ENCODE measurements around the gene ADD3.
"Not testable (repeated sequence)": the region's sequence is repeated elsewhere in the genome, so short reads cannot be mapped to it uniquely, and the experiment has no call there.

The ADD3 gene

GRCh38 chr10:110048781-110049180 is 41.0 kb downstream of the ADD3 start:
- H3K4me3 ChIP-seq (ENCODE audit: low read depth, low read length): no peak overlapping the region
- TF ChIP-seq, protein P1, sequence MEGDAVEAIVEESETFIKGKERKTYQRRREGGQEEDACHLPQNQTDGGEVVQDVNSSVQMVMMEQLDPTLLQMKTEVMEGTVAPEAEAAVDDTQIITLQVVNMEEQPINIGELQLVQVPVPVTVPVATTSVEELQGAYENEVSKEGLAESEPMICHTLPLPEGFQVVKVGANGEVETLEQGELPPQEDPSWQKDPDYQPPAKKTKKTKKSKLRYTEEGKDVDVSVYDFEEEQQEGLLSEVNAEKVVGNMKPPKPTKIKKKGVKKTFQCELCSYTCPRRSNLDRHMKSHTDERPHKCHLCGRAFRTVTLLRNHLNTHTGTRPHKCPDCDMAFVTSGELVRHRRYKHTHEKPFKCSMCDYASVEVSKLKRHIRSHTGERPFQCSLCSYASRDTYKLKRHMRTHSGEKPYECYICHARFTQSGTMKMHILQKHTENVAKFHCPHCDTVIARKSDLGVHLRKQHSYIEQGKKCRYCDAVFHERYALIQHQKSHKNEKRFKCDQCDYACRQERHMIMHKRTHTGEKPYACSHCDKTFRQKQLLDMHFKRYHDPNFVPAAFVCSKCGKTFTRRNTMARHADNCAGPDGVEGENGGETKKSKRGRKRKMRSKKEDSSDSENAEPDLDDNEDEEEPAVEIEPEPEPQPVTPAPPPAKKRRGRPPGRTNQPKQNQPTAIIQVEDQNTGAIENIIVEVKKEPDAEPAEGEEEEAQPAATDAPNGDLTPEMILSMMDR (IDR thresholded peaks at IDR 0.05; ENCODE audit: low read depth, low read length, missing control alignments): no peak
- no peak for DNase-seq (ENCODE audit: low read depth)

DNA sequence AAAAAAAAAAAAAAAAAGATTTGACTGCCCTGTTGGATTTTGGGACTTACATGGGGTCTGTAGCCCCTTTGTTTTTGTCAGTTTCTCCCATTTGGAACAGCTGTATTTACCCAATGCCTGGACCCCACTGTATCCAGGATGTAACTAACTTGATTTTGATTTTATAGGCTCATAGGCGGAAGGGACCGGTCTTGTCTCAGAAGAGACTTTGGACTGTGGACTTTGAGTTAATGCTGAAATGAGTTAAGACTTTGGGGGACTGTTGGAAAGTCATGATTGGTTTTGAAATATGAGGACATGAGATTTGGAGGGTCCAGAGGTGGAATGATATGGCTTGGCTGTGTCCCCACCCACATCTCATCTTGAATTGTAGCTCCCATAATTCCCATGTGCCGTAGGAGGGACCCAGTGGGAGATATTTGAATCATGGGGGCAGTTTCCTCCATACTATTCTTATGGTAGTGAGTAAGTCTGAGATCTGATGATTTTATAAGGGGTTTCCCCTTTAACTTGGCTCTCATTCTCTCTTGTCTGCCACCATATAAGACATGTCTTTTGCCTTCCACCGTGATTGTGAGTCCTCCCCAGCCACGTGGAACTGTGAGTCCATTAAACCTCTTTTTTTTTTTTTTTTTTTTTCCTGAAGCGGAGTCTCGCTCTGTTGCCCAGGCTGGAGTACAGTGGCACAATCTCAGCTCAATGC is 42.3 kb downstream of the ADD3 start:
- H3K4me3 ChIP-seq (ENCODE audit: low read depth, low read length); DNase-seq (ENCODE audit: low read depth): not testable (repeated sequence)

- no peak overlapping the region for H3K4me3 ChIP-seq (ENCODE audit: low read depth, low read length)
- TF ChIP-seq, protein P1 (IDR thresholded peaks at IDR 0.05; ENCODE audit: low read depth, low read length, missing control alignments): no peak
- no peak for DNase-seq (ENCODE audit: low read depth)
These were observed 43.7 kb downstream of the ADD3 start for GRCh38 chr10:110051487-110051886.

GRCh38 chr10:110052916-110053315 is 45.1 kb downstream of the ADD3 start:
- no peak for DNase-seq (ENCODE audit: low read depth)
- TF ChIP-seq, protein P1 (IDR thresholded peaks at IDR 0.05; ENCODE audit: low read depth, low read length, missing control alignments): no peak

DNA sequence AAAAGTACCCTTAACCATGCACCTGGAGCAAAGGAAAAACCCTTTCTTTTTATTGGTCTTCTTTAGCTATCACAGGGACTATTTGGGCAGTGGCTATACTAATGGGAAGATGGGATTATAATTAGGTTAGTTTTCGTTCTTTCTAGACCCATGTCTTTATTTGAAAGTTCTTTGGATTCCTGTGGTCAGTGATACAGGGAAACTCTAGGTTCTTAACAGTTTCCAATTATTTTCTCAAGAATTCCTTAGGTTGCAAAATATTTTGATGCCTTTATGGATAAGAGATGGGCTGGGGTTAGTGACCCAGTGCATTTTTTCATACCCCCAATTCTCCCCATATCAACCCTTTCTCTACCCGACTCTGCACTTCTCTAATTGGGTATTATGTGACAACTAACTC is 49.0 kb downstream of the ADD3 start:
- TF ChIP-seq, protein P1 (IDR thresholded peaks at IDR 0.05; ENCODE audit: low read depth, low read length, missing control alignments): no peak
- H3K4me3 ChIP-seq (ENCODE audit: low read depth, low read length): no peak overlapping the region
- no peak for DNase-seq (ENCODE audit: low read depth)

More at GRCh38 chr10:110052916-110053315, 45.1 kb downstream of the ADD3 start:
- H3K4me3 ChIP-seq (ENCODE audit: low read depth, low read length): no peak overlapping the region

DNA sequence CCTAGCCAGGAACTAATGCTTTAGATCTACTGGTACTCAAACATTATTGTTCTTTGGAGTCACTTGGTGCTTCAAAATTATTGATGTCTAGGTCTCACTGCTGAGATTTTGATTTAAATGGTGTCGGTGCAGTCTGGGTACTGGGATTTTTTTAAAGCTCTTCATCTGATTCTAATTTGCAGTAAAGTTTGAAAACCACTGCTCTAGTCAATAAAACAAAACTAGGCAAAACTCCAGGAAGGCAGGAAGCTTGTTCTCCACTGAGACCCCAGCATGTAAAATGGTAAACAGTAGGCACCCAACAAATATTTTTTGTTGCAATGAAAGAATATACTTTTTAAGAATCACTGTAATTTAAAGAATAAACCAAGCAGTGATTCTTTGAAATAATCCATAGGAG is 49.7 kb downstream of the ADD3 start:
- no peak for DNase-seq (ENCODE audit: low read depth)
- TF ChIP-seq, protein P1 (IDR thresholded peaks at IDR 0.05; ENCODE audit: low read depth, low read length, missing control alignments): no peak
- H3K4me3 ChIP-seq (ENCODE audit: low read depth, low read length): no peak overlapping the region

- no peak for DNase-seq (ENCODE audit: low read depth)
- H3K4me3 ChIP-seq (ENCODE audit: low read depth, low read length): no peak overlapping the region; the same call in 1 of the 2 replicates
- TF ChIP-seq, protein P1 (IDR thresholded peaks at IDR 0.05; ENCODE audit: low read depth, low read length, missing control alignments): no peak
These were observed 50.4 kb downstream of the ADD3 start for GRCh38 chr10:110058212-110058611.
